NB4 (cell line): ENCODE measurements around the gene RRN3.
"Not testable (repeated sequence)": the region's sequence is repeated elsewhere in the genome, so short reads cannot be mapped to it uniquely, and the experiment has no call there.

Source experiments
- POLR2A ChIP-seq: IDR thresholded peaks from 2 replicates; pipeline ENCODE4 v1.6.1; 2011; ENCODE audit warnings: mild to moderate bottlenecking; ENCODE audit not compliant: insufficient read length; ENCODE audit errors: extremely low read depth
- TF ChIP-seq, protein P1 (sequence below): IDR thresholded peaks from one replicate; pipeline ENCODE4 v1.5.1; 2012; ENCODE audit warnings: low read depth, low read length
- TF ChIP-seq, protein P2 (sequence below): IDR thresholded peaks from 2 replicates; pipeline ENCODE4 v1.6.1; 2011; ENCODE audit warnings: low read depth, low read length

DNA sequence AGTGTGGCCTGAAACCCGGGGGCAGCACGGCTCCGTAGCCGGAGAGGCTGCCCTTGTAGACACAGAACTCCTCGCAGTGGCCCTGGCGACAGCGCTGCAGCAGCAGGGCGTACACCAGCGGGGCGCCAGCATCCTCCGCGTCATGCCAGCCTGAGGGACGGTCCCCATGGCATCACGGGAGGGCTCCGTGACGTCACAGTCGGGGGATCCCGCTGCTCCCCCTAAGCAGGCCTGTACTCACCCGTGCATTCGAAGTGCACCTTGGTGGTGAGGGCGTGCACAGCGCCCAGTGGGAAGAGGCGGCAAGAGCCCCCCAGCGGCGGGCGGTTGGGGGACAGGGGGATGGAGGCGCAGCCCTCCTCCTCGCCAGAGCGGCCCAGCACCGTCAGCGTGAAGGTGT, 39.5 kb upstream of the RRN3 start:
- TF ChIP-seq, protein P1, sequence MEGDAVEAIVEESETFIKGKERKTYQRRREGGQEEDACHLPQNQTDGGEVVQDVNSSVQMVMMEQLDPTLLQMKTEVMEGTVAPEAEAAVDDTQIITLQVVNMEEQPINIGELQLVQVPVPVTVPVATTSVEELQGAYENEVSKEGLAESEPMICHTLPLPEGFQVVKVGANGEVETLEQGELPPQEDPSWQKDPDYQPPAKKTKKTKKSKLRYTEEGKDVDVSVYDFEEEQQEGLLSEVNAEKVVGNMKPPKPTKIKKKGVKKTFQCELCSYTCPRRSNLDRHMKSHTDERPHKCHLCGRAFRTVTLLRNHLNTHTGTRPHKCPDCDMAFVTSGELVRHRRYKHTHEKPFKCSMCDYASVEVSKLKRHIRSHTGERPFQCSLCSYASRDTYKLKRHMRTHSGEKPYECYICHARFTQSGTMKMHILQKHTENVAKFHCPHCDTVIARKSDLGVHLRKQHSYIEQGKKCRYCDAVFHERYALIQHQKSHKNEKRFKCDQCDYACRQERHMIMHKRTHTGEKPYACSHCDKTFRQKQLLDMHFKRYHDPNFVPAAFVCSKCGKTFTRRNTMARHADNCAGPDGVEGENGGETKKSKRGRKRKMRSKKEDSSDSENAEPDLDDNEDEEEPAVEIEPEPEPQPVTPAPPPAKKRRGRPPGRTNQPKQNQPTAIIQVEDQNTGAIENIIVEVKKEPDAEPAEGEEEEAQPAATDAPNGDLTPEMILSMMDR: not testable (repeated sequence)
- TF ChIP-seq, protein P2, sequence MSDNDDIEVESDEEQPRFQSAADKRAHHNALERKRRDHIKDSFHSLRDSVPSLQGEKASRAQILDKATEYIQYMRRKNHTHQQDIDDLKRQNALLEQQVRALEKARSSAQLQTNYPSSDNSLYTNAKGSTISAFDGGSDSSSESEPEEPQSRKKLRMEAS: not testable (repeated sequence)
- TF ChIP-seq POLR2A: not testable (repeated sequence)
